ENCODE results near the gene IARS2. TPM values are rescaled to one million over a fixed set of nuclear protein-coding genes. Genes with fewer than 3 reads are reported as not detected.

Gene IARS2
- total and polyA plus RNA-seq, 2 donors (not counting 1 experiment from before 2014, with no cell fraction given), result 8.8 to 35.6 TPM

- Histone ChIP-seq H3K4me3 (ENCODE audit: control extremely low read depth in 1 of 5, extremely low read depth in 1 of 5, insufficient read depth in 1 of 5, low read depth in 2 of 5, low read length in 4 of 5) (no peak overlapping the region), H3K27ac (ENCODE audit: low read length in 2 of 2) (no peak overlapping the region), H3K4me1 (ENCODE audit: control insufficient read depth in 2 of 2, insufficient read depth in 2 of 2, low read length in 2 of 2) (no peaks in the 10 kb centered on the region), H3K79me2 (ENCODE audit: control insufficient read depth, insufficient read depth, low read length) (no peaks in the 10 kb centered on the region), H4K20me1 (ENCODE audit: control insufficient read depth, insufficient read depth, low read length, poor library complexity, severe bottlenecking) (no peaks in the 10 kb centered on the region), H2AFZ (ENCODE audit: insufficient read depth, low read depth, low read length, poor library complexity, severe bottlenecking) (no peak overlapping the region), H3K9ac (ENCODE audit: low read length) (no peak overlapping the region), H3K4me2 (replicated peaks; ENCODE audit: low read depth, low read length, poor library complexity, severe bottlenecking) (no peak overlapping the region), H3K9me3 (ENCODE audit: control extremely low read depth in 1 of 3, control insufficient read depth in 2 of 3, insufficient read depth in 1 of 3, low read length in 2 of 3) (no peaks in the 10 kb centered on the region), H3K36me3 (replicated peaks in 1 of 2; ENCODE audit: control extremely low read depth in 1 of 2, control insufficient read depth in 1 of 2, extremely low read depth in 1 of 2, insufficient read depth in 2 of 2, low read length in 1 of 2) (peaks cover 9 to 21% of the 10 kb centered on the region in 2 experiments), H3K27me3 (replicated peaks in 1 of 4; ENCODE audit: control extremely low read depth in 1 of 4, control insufficient read depth in 3 of 4, insufficient read depth in 4 of 4, low read length in 3 of 4) (no peaks in the 10 kb centered on the region)
- Mint-ChIP-seq H3K4me1 (no peaks in the 10 kb centered on the region), H3K27me3 (no peaks in the 10 kb centered on the region), H3K9me3 (ENCODE audit: insufficient read depth) (no peaks in the 10 kb centered on the region), H3K27ac (no peak overlapping the region), H3K4me3 (no peak overlapping the region)
- TF ChIP-seq CTCF (IDR thresholded peaks at IDR 0.05) (peak; percentile 34), EZH2 (IDR thresholded peaks at IDR 0.05; ENCODE audit: borderline replicate concordance, insufficient read depth, low read depth, low read length, poor library complexity, severe bottlenecking) (no peak)
- intact Hi-C loops (cut with micrococcal nuclease), result loop anchor here (10.0 kb wide), 1 partner anchor 139 kb away; no protein-coding TSS in a partner anchor
- peak; percentile 12 for DNase-seq
- no peak for ATAC-seq (ENCODE audit: low read depth)
- CTCF ChIA-PET, result interaction anchor here (0.7 to 2.2 kb wide), 3 partner anchors 10 to 133 kb away, joined by 3 to 8 read pairs (median 3); no protein-coding TSS in a partner anchor
- POLR2A ChIA-PET, result no interaction called here
Measured at GRCh38 chr1:220123889-220124288, 30.0 kb downstream of the IARS2 start.

DNA sequence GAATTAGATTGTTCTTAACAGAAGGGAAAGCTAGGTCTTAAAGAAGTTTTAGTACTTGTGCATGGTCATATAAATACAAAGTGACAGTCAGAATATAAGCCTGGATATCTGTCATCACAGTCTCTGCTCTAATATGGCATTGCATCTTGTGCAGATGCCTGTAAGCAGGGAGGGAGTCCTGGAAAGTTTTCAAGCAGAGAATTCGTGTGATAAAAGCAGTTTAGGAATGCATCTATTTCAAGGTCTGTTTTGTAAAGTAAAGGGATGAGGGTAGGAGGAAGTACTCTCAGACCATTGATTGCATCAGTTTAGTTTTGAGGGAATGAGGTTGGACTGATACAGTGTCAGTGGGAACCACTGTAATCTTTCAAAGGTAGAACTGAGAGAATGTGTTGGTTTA is 30.6 kb downstream of the IARS2 start:
- no peak for TF ChIP-seq CTCF (IDR thresholded peaks at IDR 0.05)
- no peak for TF ChIP-seq EZH2 (IDR thresholded peaks at IDR 0.05; ENCODE audit: borderline replicate concordance, insufficient read depth, low read depth, low read length, poor library complexity, severe bottlenecking)
- Mint-ChIP-seq H3K4me1 (no peaks in the 10 kb centered on the region), H3K4me3 (no peak overlapping the region), H3K27ac (no peak overlapping the region), H3K27me3 (no peaks in the 10 kb centered on the region), H3K9me3 (ENCODE audit: insufficient read depth) (peaks cover 3% of the 10 kb centered on the region)
- peaks cover 0 to under 1% (median 0%) of the 10 kb centered on the region in 3 donors for H3K9me3 ChIP-seq (ENCODE audit: control extremely low read depth in 1 of 3, control insufficient read depth in 2 of 3, insufficient read depth in 1 of 3, low read length in 2 of 3)
- H3K4me2 ChIP-seq (replicated peaks; ENCODE audit: low read depth, low read length, poor library complexity, severe bottlenecking), result no peak overlapping the region
- no peak for ATAC-seq (ENCODE audit: low read depth)
- H3K36me3 ChIP-seq (replicated peaks in 1 of 2; ENCODE audit: control extremely low read depth in 1 of 2, control insufficient read depth in 1 of 2, extremely low read depth in 1 of 2, insufficient read depth in 2 of 2, low read length in 1 of 2), result peaks cover 7 to 24% of the 10 kb centered on the region in 2 experiments
- DNase-seq, result no peak
- ChIA-PET CTCF (interaction anchor here (0.7 to 2.2 kb wide), 3 partner anchors 11 to 134 kb away, joined by 3 to 8 read pairs (median 3); no protein-coding TSS in a partner anchor), POLR2A (no interaction called here)
- no peaks in the 10 kb centered on the region for H4K20me1 ChIP-seq (ENCODE audit: control insufficient read depth, insufficient read depth, low read length, poor library complexity, severe bottlenecking)
- no peak overlapping the region for H2AFZ ChIP-seq (ENCODE audit: insufficient read depth, low read depth, low read length, poor library complexity, severe bottlenecking)
- WGBS (ENCODE audit: insufficient coverage), result 82% methylated on average over 1 of the region's 1 CpG
- no peak overlapping the region for H3K9ac ChIP-seq (ENCODE audit: low read length)
- intact Hi-C loops (cut with micrococcal nuclease), result loop anchor here (10.0 kb wide), 1 partner anchor 140 kb away; no protein-coding TSS in a partner anchor
- H3K27me3 ChIP-seq (replicated peaks in 1 of 4; ENCODE audit: control extremely low read depth in 1 of 4, control insufficient read depth in 3 of 4, insufficient read depth in 4 of 4, low read length in 3 of 4), result no peaks in the 10 kb centered on the region
- no peak overlapping the region for H3K4me3 ChIP-seq (ENCODE audit: control extremely low read depth in 1 of 5, extremely low read depth in 1 of 5, insufficient read depth in 1 of 5, low read depth in 2 of 5, low read length in 4 of 5)
- no peak overlapping the region for H3K27ac ChIP-seq (ENCODE audit: low read length in 2 of 2)
- no peaks in the 10 kb centered on the region for H3K79me2 ChIP-seq (ENCODE audit: control insufficient read depth, insufficient read depth, low read length)
- no peaks in the 10 kb centered on the region for H3K4me1 ChIP-seq (ENCODE audit: control insufficient read depth in 2 of 2, insufficient read depth in 2 of 2, low read length in 2 of 2)
